GM13976 (cell line): Measurements from ENCODE around the gene PHACTR4.

Source experiments
- DNase-seq: peaks from one replicate; pipeline ENCODE4 v3.0.0; 2012; ENCODE audit warnings: low spot score
- in situ Hi-C: fragments of 300-500 bp; cut with MboI; formaldehyde crosslinking; loops from one replicate; pipeline ENCODE4 v1.12.0; 2022; ENCODE audit warnings: low sequenced_read_pairs, mixed read lengths, inconsistent platforms; ENCODE audit not compliant: unreplicated experiment
- TF ChIP-seq, protein P1 (sequence below): IDR thresholded peaks from 2 replicates; pipeline ENCODE4 v1.5.1; 2012; ENCODE audit warnings: borderline replicate concordance, mild to moderate bottlenecking; ENCODE audit not compliant: insufficient read depth; ENCODE audit errors: extremely low read depth, missing control alignments, control extremely low read depth

PHACTR4 gene

DNA sequence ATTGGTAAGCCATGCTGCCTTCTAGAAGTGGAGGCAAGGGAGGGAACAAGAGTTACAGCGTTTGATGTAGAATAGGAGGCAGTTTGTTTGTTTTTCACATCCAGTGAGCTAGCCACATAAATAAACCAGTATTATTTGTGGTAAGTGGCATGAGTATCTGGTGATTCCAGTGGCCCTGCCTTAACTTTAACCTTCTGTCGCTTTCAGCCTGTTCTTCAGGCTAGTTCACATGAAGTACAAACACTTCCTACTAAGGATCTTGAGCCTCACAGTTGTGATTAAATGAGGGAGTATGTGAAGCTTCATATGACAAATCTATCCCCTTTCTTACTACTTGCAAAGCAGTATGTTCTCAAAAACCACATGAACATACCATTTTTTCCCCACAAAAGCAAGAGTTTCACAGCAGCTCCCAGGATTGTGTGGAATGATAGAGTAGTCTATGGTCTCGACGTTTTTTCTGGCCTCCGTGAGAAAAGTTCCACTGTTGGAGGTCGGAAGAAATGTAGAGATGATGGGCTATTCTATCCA, 59.5 kb downstream of the PHACTR4 start:
- TF ChIP-seq, protein P1, sequence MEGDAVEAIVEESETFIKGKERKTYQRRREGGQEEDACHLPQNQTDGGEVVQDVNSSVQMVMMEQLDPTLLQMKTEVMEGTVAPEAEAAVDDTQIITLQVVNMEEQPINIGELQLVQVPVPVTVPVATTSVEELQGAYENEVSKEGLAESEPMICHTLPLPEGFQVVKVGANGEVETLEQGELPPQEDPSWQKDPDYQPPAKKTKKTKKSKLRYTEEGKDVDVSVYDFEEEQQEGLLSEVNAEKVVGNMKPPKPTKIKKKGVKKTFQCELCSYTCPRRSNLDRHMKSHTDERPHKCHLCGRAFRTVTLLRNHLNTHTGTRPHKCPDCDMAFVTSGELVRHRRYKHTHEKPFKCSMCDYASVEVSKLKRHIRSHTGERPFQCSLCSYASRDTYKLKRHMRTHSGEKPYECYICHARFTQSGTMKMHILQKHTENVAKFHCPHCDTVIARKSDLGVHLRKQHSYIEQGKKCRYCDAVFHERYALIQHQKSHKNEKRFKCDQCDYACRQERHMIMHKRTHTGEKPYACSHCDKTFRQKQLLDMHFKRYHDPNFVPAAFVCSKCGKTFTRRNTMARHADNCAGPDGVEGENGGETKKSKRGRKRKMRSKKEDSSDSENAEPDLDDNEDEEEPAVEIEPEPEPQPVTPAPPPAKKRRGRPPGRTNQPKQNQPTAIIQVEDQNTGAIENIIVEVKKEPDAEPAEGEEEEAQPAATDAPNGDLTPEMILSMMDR = no peak
- no peak for DNase-seq
- in situ Hi-C loops = no loop called here

DNA sequence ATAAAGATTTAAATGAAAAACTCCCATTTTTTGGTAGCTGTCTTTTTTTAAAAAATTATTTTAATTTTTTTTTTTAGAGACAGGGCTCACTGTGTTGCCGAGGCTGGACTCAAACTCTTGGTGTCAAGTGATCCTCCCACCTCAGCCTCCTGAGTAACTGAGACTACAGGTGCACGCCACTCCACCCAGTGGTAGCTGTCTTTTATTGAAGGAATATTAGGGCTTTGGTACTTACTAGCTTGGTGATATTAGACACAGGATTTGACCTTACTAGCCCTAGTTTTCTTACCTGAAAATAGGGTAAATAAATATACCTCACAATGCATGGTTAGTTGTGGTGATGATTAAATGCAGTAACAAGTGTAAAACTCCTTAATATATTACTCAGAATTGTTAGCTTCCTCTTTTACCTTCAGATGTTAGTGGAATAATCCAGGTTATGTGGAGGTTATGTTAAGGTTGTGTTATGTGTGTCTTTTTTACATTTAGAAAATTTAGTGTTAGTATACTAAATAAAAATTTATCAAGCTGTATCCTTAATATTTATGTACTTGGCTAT, 66.8 kb downstream of the PHACTR4 start:
- in situ Hi-C loops = no loop called here
- TF ChIP-seq, protein P1 = no peak
- no peak for DNase-seq

DNA sequence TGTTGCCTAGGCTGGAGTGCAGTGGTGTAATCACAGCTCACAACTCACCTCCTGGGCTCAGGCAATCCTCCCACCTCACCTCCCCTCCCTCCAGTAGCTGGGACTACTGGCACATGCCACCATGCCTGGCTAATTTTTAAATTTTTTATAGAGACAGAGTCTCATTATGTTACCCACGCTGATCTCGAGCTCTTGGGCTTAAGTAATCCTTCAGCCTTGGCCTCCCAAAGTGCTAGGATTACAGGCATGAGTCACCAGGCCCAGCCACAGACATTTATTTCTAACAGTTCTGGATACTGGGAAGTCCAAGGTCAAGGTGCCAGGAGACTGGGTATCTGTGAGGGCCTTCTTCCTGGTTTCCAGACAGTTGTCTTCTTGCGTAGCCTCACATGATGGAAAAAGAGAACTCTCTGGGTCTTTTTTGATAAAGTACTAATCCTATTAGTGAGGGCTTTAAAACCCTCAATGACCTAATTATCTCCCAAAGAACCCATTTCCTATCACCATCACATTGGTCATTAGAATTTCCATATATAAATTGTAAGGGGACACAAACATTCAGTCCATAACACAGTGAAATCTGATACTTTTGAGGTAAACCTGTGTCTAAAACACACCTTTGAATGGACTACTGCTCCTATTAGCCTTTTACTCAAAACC, 67.9 kb downstream of the PHACTR4 start:
- TF ChIP-seq, protein P1 = no peak
- no peak for DNase-seq
- in situ Hi-C loops = no loop called here

DNA sequence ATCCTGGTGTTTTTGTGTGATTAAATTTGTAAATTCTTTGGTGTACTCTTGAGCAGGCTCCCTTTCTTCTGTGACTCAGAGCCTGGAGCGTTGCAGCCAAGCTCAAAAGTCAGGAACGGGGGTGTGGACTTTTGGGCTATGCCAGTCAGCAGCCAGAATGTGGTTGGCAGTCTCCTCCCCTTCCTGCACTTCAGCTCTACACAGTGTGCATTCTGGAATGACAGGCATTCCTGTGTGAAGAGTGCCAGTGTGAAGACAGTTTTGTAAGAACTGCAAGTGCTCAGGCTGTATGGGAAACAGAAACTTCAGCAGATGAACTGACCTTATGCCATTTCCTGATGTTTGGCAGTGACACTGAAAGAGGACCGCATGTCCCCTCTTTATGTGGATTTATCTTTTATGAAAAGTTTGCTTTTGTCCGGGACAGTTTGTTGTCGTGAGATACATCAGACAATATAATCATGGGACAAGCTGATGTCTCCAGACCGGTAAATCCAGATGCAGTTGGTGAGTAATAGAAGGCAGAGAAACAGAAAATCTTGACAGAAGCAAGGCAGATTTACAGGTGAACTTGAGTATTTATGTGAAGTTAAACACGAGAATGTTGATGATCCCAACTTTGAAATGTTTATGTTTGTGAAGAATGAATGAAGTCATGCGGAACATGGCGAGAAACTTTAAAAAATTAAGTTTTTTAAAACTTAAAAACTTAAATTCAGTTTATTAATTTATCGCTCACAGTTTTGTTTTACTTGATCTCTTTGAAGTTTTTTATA, 68.6 kb downstream of the PHACTR4 start:
- no peak for DNase-seq
- TF ChIP-seq, protein P1 = no peak
- in situ Hi-C loops = no loop called here

DNA sequence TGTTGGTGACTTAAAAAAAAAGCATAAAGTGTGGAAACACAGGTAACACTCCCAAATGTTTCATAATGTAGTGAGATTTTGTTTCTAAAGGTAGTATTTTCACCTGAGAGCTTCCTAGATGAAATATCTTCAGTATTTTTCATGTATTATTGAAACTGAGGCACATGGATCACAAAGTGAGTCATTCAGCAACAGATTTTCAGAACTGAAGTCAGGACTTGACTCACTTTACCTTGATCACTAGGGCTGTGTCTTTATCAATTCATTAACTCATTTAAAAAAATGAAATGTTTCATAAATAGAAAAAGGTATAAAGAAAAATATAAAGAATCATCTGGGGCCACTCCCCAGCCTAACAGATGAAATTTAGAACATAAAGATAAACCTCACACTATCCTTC, 69.8 kb downstream of the PHACTR4 start:
- in situ Hi-C loops = no loop called here
- TF ChIP-seq, protein P1 = no peak
- DNase-seq = no peak

DNA sequence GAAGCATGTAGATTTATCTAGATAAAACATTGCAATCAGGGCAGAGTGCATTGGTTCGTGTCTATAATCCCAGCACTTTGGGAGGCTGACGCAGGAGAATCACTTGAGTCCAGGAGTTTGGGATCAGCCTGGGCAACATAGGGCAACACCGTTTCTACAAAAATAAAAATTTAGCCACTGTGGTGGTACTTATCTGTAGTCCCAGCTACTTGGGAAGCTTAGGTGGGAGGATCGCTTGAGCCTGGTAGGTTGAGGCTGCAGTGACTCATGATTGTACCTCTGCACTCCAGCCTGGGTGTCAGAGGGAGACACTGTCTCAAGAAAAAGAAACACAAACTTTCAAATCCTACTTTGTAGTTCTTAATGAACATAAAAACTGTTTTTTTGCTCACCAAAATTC, 72.1 kb downstream of the PHACTR4 start:
- TF ChIP-seq, protein P1 = no peak
- no peak for DNase-seq
- in situ Hi-C loops = no loop called here
